ENCODE results near the gene OOSP3.

GRCh38 chr11:59846556-59846955, 32.0 kb upstream of the OOSP3 start:
- TF ChIP-seq POLR2A (IDR thresholded peaks at IDR 0.05) = no peak
- TF ChIP-seq, protein P1, sequence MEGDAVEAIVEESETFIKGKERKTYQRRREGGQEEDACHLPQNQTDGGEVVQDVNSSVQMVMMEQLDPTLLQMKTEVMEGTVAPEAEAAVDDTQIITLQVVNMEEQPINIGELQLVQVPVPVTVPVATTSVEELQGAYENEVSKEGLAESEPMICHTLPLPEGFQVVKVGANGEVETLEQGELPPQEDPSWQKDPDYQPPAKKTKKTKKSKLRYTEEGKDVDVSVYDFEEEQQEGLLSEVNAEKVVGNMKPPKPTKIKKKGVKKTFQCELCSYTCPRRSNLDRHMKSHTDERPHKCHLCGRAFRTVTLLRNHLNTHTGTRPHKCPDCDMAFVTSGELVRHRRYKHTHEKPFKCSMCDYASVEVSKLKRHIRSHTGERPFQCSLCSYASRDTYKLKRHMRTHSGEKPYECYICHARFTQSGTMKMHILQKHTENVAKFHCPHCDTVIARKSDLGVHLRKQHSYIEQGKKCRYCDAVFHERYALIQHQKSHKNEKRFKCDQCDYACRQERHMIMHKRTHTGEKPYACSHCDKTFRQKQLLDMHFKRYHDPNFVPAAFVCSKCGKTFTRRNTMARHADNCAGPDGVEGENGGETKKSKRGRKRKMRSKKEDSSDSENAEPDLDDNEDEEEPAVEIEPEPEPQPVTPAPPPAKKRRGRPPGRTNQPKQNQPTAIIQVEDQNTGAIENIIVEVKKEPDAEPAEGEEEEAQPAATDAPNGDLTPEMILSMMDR (IDR thresholded peaks at IDR 0.05) = no peak
- no peak for TF ChIP-seq POLR2AphosphoS5 (IDR thresholded peaks at IDR 0.05)
